GM12892 (cell line): ENCODE measurements around the gene ADGRG7.

Experiments used
- DNase-seq: peaks from one replicate; pipeline ENCODE4 v3.0.0; 2011; ENCODE audit not compliant: insufficient read length
- FAIRE-seq: peaks from 2 replicates; lab custom pipeline; 2011; peaks lifted over from hg19 to GRCh38; lab: Jason Lieb, UNC
- POLR2A ChIP-seq: IDR thresholded peaks from 2 replicates; pipeline ENCODE4 v1.6.1; 2011; ENCODE audit warnings: low read depth, low read length, control low read depth
- POLR2AphosphoS5 ChIP-seq: IDR thresholded peaks from 2 replicates; pipeline ENCODE4 v1.6.1; 2011; ENCODE audit warnings: low read depth, low read length, control low read depth
- TAF1 ChIP-seq: IDR thresholded peaks from 2 replicates; pipeline ENCODE4 v1.6.1; 2011; ENCODE audit warnings: low read depth, mild to moderate bottlenecking, control low read depth, low read length, borderline replicate concordance

Gene ADGRG7

GRCh38 chr3:100603469-100603868, 5.9 kb upstream of the ADGRG7 start:
- TF ChIP-seq POLR2AphosphoS5 (no peak), TAF1 (no peak), POLR2A (no peak)
- FAIRE-seq (peak; percentile 44), DNase-seq (no peak)

- no peak for DNase-seq
- TF ChIP-seq POLR2AphosphoS5 = no peak
- no peak for TF ChIP-seq POLR2A
- TF ChIP-seq TAF1 = no peak
- no peak for FAIRE-seq
Observed at GRCh38 chr3:100605358-100605757, 4.0 kb upstream of the ADGRG7 start.

GRCh38 chr3:100606894-100607512, 2.4 kb upstream of the ADGRG7 start:
- TF ChIP-seq TAF1 (no peak), POLR2A (no peak), POLR2AphosphoS5 (no peak)
- DNase-seq = no peak
- peak; percentile 56 for FAIRE-seq

GRCh38 chr3:100609963-100610362, 562 bp downstream of the ADGRG7 start:
- no peak for DNase-seq
- no peak for FAIRE-seq
- no peak for TF ChIP-seq TAF1
- no peak for TF ChIP-seq POLR2A
- TF ChIP-seq POLR2AphosphoS5 = no peak

DNA sequence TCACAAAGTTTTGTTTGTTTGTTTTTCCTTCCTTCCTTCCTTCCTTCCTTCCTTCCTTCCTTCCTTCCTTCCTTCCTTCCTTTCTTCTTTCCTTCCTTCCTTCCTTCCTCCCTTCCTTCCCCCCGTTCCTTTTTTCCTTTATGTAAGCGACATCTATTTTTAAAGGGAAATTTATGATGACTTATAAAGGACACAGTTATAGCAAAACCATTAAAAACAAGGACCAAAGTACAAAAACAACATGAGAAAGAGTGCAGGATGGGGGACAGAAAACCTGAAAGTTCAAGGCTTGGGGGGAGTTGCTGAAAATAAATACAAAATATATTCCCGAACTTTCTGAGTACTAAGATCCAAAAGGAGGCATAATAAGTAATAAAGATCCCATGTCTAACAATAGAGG, 1.8 kb downstream of the ADGRG7 start:
- TF ChIP-seq TAF1 = no peak
- no peak for TF ChIP-seq POLR2A
- no peak for TF ChIP-seq POLR2AphosphoS5
- FAIRE-seq (no peak), DNase-seq (no peak)

- FAIRE-seq = no peak
- TF ChIP-seq POLR2A (no peak), TAF1 (no peak), POLR2AphosphoS5 (no peak)
- DNase-seq = no peak
Observed at GRCh38 chr3:100613721-100614390, 4.5 kb downstream of the ADGRG7 start.

GRCh38 chr3:100614941-100615340, 5.5 kb downstream of the ADGRG7 start:
- DNase-seq (no peak), FAIRE-seq (no peak)
- TF ChIP-seq POLR2AphosphoS5 = no peak
- TF ChIP-seq POLR2A = no peak

DNA sequence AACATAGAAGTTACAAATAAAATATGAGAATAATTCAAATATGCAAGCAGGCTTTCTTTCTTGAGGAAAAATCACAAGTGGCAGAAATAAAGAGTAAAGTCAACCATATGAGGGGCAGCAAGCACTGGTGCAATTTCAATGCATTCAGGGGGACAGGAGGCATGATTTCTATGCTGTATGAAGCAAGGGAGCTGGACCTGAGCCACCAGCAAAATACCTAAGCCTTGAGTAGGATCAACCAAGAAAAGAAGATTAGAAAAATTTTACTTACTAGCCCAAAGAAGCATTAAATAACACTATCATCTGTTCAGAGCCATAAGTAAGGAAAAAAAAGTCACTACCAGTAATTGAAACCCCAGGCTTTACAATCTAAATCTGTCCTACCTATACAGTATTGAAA, 6.3 kb downstream of the ADGRG7 start:
- DNase-seq (no peak), FAIRE-seq (no peak)
- TF ChIP-seq TAF1 (no peak), POLR2A (no peak), POLR2AphosphoS5 (no peak)

GRCh38 chr3:100621251-100621650, 11.8 kb downstream of the ADGRG7 start:
- FAIRE-seq (no peak), DNase-seq (no peak)
- TF ChIP-seq POLR2AphosphoS5 (no peak), TAF1 (no peak), POLR2A (no peak)

DNA sequence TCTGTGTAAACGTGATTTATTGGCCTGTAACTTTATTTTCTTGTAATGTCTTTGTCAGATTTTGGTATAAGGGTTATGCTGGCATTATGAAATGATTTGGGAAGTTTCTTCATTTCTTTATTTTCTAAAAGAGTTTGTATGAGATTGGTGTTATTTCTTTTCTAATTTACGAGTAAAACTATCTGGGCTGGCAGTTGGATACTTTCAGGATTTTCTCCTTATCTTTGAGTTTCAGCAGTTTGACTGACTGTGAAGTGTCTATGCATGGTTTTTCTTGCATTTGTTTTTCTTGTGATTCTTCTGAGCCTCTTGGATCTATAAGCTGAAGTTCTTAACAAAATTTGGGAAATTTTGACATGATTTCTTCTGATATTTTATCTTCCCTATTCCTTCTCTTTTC, 18.1 kb downstream of the ADGRG7 start:
- TF ChIP-seq TAF1 (no peak), POLR2AphosphoS5 (no peak), POLR2A (no peak)
- DNase-seq (no peak), FAIRE-seq (no peak)

DNA sequence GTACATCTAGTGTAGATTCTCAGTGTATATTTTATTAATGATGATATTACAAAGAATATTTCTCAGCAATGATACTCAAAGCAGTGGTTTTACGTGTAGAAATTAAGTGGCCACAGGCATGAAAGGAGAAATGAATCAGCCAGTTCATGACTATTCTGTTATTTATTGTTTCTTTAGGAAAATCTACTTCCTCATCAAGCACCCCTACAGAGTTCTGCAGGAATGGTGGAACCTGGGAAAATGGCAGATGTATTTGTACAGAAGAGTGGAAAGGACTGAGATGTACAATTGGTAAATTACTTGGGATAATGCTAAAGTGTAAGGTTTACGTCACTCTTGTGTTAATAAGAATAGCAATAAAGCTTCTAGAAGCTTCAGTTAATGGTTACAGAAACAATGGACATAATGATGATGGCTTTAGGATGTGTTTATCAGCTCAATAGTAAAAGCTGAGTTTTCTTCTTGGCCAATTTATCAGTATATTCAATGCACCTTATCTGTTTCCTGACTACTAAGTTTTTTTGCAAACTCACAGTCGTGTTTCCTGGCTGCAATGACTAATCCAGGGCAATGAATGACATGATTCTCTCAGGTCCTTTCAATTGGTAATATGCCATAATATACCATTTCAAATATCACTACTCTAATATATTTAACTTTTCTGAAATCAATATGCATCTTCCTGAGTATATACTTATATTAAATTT, 20.2 kb downstream of the ADGRG7 start:
- TF ChIP-seq TAF1 (no peak), POLR2A (no peak), POLR2AphosphoS5 (no peak)
- DNase-seq (no peak), FAIRE-seq (no peak)
